IMR-90 (cell line): ENCODE data around the gene VPS13C.

Source experiments
- FOS ChIP-seq: fragments of 150-350 bp; IDR thresholded peaks from 2 replicates; pipeline ENCODE4 v1.6.1; 2016; ENCODE audit warnings: low read depth, low read length
- POLR2A ChIP-seq: IDR thresholded peaks from 2 replicates; pipeline ENCODE4 v1.6.1; 2012; ENCODE audit warnings: mild to moderate bottlenecking, low read depth, low read length
- TF ChIP-seq, protein P1 (sequence below): conservative IDR thresholded peaks from 2 replicates; pipeline ENCODE4 v1.5.1; 2012; ENCODE audit warnings: mild to moderate bottlenecking, low read depth, low read length, improper control_type of control experiment

DNA sequence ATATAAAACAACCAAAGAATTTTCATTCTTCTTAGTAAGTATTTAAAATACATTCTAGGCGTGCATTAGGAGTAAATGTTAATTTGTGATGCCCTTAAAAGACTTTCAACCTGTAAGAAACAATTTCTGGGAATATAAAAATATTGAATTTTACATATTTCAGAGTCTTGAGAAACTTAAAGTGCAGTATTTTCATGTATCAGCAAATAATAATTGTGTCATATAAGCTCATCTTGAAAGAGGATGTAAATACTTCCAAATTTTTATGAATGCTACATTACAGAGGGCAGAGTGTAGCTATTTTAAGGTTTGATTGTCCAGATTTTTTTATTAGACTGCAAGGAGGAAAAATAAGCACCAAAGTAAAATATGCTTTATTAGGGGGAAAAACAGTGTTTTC lies 207.1 kb downstream of the VPS13C start:
- TF ChIP-seq, protein P1, sequence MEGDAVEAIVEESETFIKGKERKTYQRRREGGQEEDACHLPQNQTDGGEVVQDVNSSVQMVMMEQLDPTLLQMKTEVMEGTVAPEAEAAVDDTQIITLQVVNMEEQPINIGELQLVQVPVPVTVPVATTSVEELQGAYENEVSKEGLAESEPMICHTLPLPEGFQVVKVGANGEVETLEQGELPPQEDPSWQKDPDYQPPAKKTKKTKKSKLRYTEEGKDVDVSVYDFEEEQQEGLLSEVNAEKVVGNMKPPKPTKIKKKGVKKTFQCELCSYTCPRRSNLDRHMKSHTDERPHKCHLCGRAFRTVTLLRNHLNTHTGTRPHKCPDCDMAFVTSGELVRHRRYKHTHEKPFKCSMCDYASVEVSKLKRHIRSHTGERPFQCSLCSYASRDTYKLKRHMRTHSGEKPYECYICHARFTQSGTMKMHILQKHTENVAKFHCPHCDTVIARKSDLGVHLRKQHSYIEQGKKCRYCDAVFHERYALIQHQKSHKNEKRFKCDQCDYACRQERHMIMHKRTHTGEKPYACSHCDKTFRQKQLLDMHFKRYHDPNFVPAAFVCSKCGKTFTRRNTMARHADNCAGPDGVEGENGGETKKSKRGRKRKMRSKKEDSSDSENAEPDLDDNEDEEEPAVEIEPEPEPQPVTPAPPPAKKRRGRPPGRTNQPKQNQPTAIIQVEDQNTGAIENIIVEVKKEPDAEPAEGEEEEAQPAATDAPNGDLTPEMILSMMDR, result no peak
- TF ChIP-seq POLR2A (no peak), FOS (no peak)
